ENCODE data around the gene MDH1.

The MDH1 gene

GRCh38 chr2:63631501-63631900, 42.7 kb downstream of the MDH1 start:
- Histone ChIP-seq H3K36me3 (no peaks in the 10 kb centered on the region), H3K27me3 (no peaks in the 10 kb centered on the region), H3K4me2 (no peak overlapping the region), H3K9ac (no peak overlapping the region), H4K20me1 (no peaks in the 10 kb centered on the region), H3K27ac (no peak overlapping the region), H3K4me1 (no peaks in the 10 kb centered on the region), H3K9me3 (peaks cover 21% of the 10 kb centered on the region), H3K4me3 (no peak overlapping the region)
- no peak for TF ChIP-seq Cebpa-rat (IDR thresholded peaks at IDR 0.05)

GRCh38 chr2:63632382-63632781, 43.6 kb downstream of the MDH1 start:
- no peak overlapping the region for H3K4me2 ChIP-seq
- H3K4me3 ChIP-seq, result no peak overlapping the region
- H3K27me3 ChIP-seq, result no peaks in the 10 kb centered on the region
- H4K20me1 ChIP-seq, result no peaks in the 10 kb centered on the region
- H3K27ac ChIP-seq, result no peak overlapping the region
- no peak overlapping the region for H3K9ac ChIP-seq
- H3K4me1 ChIP-seq, result no peaks in the 10 kb centered on the region
- H3K36me3 ChIP-seq, result no peaks in the 10 kb centered on the region
- peaks cover 21% of the 10 kb centered on the region for H3K9me3 ChIP-seq
- no peak for TF ChIP-seq Cebpa-rat (IDR thresholded peaks at IDR 0.05)

- H3K4me1 ChIP-seq, result no peaks in the 10 kb centered on the region
- H3K4me2 ChIP-seq, result no peak overlapping the region
- H3K36me3 ChIP-seq, result no peaks in the 10 kb centered on the region
- H3K4me3 ChIP-seq, result no peak overlapping the region
- H3K9me3 ChIP-seq, result no peaks in the 10 kb centered on the region
- H3K27me3 ChIP-seq, result no peaks in the 10 kb centered on the region
- no peak overlapping the region for H3K27ac ChIP-seq
- TF ChIP-seq Cebpa-rat (IDR thresholded peaks at IDR 0.05), result no peak
- H4K20me1 ChIP-seq, result no peaks in the 10 kb centered on the region
- no peak overlapping the region for H3K9ac ChIP-seq
These were observed 50.6 kb downstream of the MDH1 start for GRCh38 chr2:63639344-63639743.

GRCh38 chr2:63642946-63643345, 54.2 kb downstream of the MDH1 start:
- Histone ChIP-seq H3K27ac (no peak overlapping the region), H3K4me3 (no peak overlapping the region), H3K4me2 (no peak overlapping the region), H3K9ac (no peak overlapping the region), H3K27me3 (no peaks in the 10 kb centered on the region), H4K20me1 (no peaks in the 10 kb centered on the region), H3K9me3 (no peaks in the 10 kb centered on the region), H3K4me1 (no peaks in the 10 kb centered on the region), H3K36me3 (no peaks in the 10 kb centered on the region)
- TF ChIP-seq Cebpa-rat (IDR thresholded peaks at IDR 0.05), result no peak

- Histone ChIP-seq H4K20me1 (no peaks in the 10 kb centered on the region), H3K4me3 (no peak overlapping the region), H3K36me3 (no peaks in the 10 kb centered on the region), H3K9me3 (no peaks in the 10 kb centered on the region), H3K4me1 (no peaks in the 10 kb centered on the region), H3K27me3 (no peaks in the 10 kb centered on the region), H3K27ac (no peak overlapping the region), H3K4me2 (no peak overlapping the region), H3K9ac (no peak overlapping the region)
- TF ChIP-seq Cebpa-rat (IDR thresholded peaks at IDR 0.05), result no peak
These were observed 54.7 kb downstream of the MDH1 start for GRCh38 chr2:63643486-63643885.

- Histone ChIP-seq H3K4me1 (no peaks in the 10 kb centered on the region), H4K20me1 (no peaks in the 10 kb centered on the region), H3K27ac (no peak overlapping the region), H3K9me3 (no peaks in the 10 kb centered on the region), H3K27me3 (no peaks in the 10 kb centered on the region), H3K9ac (no peak overlapping the region), H3K36me3 (no peaks in the 10 kb centered on the region), H3K4me2 (no peak overlapping the region), H3K4me3 (no peak overlapping the region)
- no peak for TF ChIP-seq Cebpa-rat (IDR thresholded peaks at IDR 0.05)
These were observed 59.9 kb downstream of the MDH1 start for GRCh38 chr2:63648632-63649031.

- Histone ChIP-seq H3K4me2 (no peak overlapping the region), H4K20me1 (no peaks in the 10 kb centered on the region), H3K27ac (no peak overlapping the region), H3K27me3 (no peaks in the 10 kb centered on the region), H3K36me3 (no peaks in the 10 kb centered on the region), H3K9ac (no peak overlapping the region), H3K4me1 (no peaks in the 10 kb centered on the region), H3K4me3 (no peak overlapping the region), H3K9me3 (no peaks in the 10 kb centered on the region)
- TF ChIP-seq Cebpa-rat (IDR thresholded peaks at IDR 0.05), result no peak
These were observed 61.1 kb downstream of the MDH1 start for GRCh38 chr2:63649829-63650228.

- no peaks in the 10 kb centered on the region for H3K27me3 ChIP-seq
- H3K9me3 ChIP-seq, result no peaks in the 10 kb centered on the region
- H3K4me1 ChIP-seq, result no peaks in the 10 kb centered on the region
- H3K4me3 ChIP-seq, result no peak overlapping the region
- H3K27ac ChIP-seq, result no peak overlapping the region
- no peak overlapping the region for H3K4me2 ChIP-seq
- H3K36me3 ChIP-seq, result no peaks in the 10 kb centered on the region
- no peak for TF ChIP-seq Cebpa-rat (IDR thresholded peaks at IDR 0.05)
- no peaks in the 10 kb centered on the region for H4K20me1 ChIP-seq
- no peak overlapping the region for H3K9ac ChIP-seq
These were observed 62.0 kb downstream of the MDH1 start for GRCh38 chr2:63650756-63651155.

GRCh38 chr2:63651356-63651755, 62.6 kb downstream of the MDH1 start:
- no peak for TF ChIP-seq Cebpa-rat (IDR thresholded peaks at IDR 0.05)
- Histone ChIP-seq H4K20me1 (no peaks in the 10 kb centered on the region), H3K4me3 (no peak overlapping the region), H3K27ac (no peak overlapping the region), H3K27me3 (no peaks in the 10 kb centered on the region), H3K4me2 (no peak overlapping the region), H3K9me3 (no peaks in the 10 kb centered on the region), H3K9ac (no peak overlapping the region), H3K4me1 (no peaks in the 10 kb centered on the region), H3K36me3 (no peaks in the 10 kb centered on the region)

- no peaks in the 10 kb centered on the region for H4K20me1 ChIP-seq
- no peak overlapping the region for H3K27ac ChIP-seq
- H3K4me2 ChIP-seq, result no peak overlapping the region
- no peaks in the 10 kb centered on the region for H3K4me1 ChIP-seq
- no peak overlapping the region for H3K4me3 ChIP-seq
- no peak overlapping the region for H3K9ac ChIP-seq
- H3K36me3 ChIP-seq, result no peaks in the 10 kb centered on the region
- TF ChIP-seq Cebpa-rat (IDR thresholded peaks at IDR 0.05), result no peak
- no peaks in the 10 kb centered on the region for H3K27me3 ChIP-seq
- H3K9me3 ChIP-seq, result no peaks in the 10 kb centered on the region
These were observed 63.3 kb downstream of the MDH1 start for GRCh38 chr2:63651861-63652651.

- H3K36me3 ChIP-seq, result no peaks in the 10 kb centered on the region
- TF ChIP-seq Cebpa-rat (IDR thresholded peaks at IDR 0.05), result no peak
- no peak overlapping the region for H3K4me3 ChIP-seq
- no peaks in the 10 kb centered on the region for H4K20me1 ChIP-seq
- H3K4me1 ChIP-seq, result no peaks in the 10 kb centered on the region
- H3K4me2 ChIP-seq, result no peak overlapping the region
- H3K27ac ChIP-seq, result no peak overlapping the region
- no peaks in the 10 kb centered on the region for H3K27me3 ChIP-seq
- no peak overlapping the region for H3K9ac ChIP-seq
- no peaks in the 10 kb centered on the region for H3K9me3 ChIP-seq
These were observed 63.9 kb downstream of the MDH1 start for GRCh38 chr2:63652652-63652985.
